ENCODE results near the gene CDK14.
A peak's percentile ranks its signal among the peaks of the same experiment; 100 is the strongest.

CDK14 gene

GRCh38 chr7:91206361-91206960, 610.3 kb downstream of the CDK14 start:
- DNase-seq (ENCODE audit: low spot score): no peak

DNA sequence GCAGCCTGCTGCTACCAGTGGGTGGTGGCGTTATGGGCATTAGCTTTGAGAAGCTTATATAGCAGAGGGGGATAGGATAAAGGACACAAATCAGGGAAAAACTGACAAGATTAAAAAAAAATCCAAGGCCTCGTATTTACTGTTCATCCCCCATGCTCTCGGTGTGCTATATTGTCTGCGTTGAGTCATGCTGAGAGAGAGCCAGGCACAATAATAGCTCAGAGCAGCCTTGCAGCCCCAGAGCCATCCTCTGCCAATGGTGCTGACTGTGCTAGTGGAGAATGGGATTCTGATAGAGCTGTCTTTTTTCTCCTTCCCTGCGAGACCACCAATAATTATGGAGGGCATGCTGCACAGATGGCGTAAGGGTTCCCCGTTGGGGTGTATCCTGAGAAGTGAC, 616.5 kb downstream of the CDK14 start:
- DNase-seq (ENCODE audit: low spot score): no peak

DNA sequence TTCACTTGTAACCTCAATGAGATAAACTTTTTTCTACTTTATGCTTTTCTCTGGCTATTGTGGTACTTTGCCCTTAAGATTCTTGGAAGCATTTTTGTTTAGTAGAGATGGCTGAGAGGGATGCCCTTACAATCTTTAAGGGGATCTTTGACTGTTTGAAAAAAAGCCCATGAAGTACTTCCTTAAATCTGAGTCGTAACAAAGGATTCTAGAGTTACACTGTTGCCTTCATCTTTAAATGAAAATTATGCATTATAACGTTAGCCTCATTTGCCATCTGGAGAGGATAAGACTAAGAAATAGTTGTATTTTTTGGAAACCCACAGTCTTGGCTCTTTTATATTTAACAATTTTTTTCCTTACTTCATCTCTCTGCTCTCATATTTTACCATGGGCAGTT, 630.3 kb downstream of the CDK14 start:
- DNase-seq (ENCODE audit: low spot score): no peak

- peak; percentile 51 for DNase-seq (ENCODE audit: low spot score)
Measured at GRCh38 chr7:91228327-91228726, 632.2 kb downstream of the CDK14 start.

- no peak for DNase-seq (ENCODE audit: low spot score)
Measured at GRCh38 chr7:91228927-91229558, 632.9 kb downstream of the CDK14 start.

- DNase-seq (ENCODE audit: low spot score): no peak
Measured at GRCh38 chr7:91230100-91230499, 634.0 kb downstream of the CDK14 start.

DNA sequence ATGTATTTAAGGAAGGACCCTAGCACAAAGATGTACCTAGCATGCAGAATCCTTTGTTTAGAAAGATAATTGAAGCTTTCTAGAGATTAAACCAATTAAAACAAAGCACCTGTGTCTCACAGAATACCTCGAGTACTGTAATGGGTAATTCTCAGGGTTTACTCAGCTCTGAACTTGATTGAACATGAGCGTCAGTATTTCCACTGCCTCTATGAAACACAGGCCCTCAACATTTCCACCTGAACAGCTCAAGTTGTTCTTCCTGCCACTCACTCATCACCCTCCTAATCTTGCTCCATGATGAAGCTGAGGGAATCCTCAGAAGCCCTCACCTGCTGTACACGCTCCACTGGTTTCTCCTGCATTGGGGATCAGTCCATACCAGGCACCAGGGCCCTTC, 634.4 kb downstream of the CDK14 start:
- no peak for DNase-seq (ENCODE audit: low spot score)

GRCh38 chr7:91233212-91233611, 637.1 kb downstream of the CDK14 start:
- DNase-seq (ENCODE audit: low spot score): no peak

DNA sequence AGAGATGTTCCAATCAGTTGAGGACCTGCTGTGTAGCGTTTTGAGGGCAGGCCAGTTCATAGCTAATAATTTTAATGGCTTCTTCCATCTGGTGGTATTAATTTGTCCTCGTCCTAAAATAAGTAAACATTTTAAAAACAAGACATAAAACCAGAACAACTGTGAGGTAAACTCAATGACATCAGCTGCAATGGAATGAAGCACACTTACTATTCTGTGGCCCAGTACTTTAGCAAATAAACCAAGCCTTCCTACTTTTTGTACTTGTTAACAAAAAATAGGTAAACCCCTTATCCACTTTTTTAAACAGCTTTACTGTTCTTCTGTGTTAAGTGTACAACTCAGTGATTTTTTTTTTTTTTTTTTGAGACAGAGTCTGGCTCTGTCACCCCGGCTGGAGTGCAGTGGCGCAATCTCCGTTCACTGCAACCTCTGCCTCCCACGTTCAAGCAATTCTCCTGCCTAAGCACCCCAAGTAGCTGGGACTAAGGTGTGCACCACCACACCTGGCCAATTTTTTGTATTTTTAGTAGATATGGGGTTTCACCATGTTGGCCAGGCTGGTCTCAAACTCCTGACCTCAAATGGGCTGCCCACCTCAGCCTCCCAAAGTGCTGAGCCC, 639.2 kb downstream of the CDK14 start:
- no peak for DNase-seq (ENCODE audit: low spot score)

GRCh38 chr7:91239171-91239604, 643.1 kb downstream of the CDK14 start:
- peak; percentile 48 for DNase-seq (ENCODE audit: low spot score)

DNA sequence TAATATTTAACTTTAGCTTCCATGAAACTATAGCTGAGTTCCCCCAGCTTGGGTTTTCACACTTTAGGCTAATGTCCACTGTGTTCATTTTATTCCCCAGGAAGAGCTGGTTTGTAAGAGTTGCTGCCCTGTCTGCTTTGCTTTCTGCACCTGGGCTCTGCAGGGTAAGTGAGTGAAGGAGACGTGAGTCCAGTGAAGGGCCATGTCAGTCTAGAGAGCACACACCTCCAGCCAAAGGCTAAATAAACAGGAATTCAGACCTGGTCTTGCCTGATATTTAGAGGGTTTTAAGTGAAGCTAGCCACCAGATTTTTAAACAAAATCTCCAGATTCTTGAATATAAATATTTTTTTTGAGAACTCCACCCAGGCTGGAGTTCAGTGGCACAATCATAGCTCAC, 643.7 kb downstream of the CDK14 start:
- no peak for DNase-seq (ENCODE audit: low spot score)

DNA sequence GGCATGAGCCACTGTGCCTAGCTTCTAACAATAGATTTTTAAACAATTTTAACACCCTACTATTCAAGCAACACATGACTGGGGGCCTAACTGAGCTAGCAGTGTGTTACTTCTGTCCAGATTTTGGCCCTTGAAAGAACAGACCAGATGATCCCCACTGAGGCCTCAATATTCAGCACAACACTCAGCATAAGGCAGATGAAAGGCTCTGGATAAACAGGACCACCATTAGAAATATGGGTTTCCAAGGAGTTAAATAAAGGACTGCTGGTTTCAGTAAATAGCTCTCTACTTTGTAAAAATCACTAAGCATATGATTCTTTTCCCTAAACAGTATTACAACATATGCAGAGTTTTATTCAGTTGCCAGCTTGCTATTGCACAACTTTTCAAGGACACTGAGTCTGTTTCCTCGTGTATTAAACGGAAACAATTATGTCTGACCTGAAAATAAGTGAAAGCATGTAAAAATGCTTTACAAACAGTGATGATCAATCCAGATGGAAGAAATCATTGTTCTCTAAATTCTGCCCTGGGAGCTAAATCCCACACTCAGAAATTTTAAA, 644.3 kb downstream of the CDK14 start:
- no peak for DNase-seq (ENCODE audit: low spot score)

DNA sequence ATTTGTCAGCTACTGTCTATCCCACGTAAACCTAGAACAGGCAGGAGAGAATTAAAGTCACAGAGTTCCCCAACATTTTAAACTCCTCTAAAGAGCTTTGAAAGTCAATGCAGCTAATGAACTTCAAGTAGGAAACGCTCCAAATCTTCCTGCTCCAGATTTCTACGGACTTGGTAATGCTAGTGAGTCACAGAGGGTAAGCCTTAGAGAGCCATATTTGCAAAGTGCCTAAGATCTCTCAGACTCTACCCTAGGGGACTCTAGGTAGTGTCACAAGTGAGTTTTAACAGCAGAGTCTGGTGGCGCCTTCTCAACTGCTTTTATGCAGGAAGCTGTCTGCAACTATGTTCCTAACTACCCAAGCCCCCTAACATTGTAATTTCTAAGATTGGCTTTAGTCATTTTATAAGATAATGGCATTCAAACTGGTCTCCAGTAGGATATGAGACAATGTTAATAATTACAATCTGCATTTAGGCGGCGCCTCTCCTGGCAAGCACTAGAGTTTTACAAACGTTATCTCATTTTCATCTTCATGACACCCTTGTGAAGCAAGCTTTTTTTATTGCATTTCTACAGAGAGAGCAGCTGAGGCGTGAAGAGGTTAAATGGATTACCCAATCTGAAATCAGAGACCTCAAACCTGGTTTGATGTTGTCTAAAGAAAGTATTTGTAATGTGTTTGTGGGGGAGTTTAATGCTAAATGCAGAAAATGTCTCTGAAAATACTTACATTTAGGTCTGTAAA, 646.1 kb downstream of the CDK14 start:
- DNase-seq (ENCODE audit: low spot score): no peak

GRCh38 chr7:91243591-91244301, 647.6 kb downstream of the CDK14 start:
- no peak for DNase-seq (ENCODE audit: low spot score)

- DNase-seq (ENCODE audit: low spot score): no peak
Measured at GRCh38 chr7:91247500-91247899, 651.4 kb downstream of the CDK14 start.

DNA sequence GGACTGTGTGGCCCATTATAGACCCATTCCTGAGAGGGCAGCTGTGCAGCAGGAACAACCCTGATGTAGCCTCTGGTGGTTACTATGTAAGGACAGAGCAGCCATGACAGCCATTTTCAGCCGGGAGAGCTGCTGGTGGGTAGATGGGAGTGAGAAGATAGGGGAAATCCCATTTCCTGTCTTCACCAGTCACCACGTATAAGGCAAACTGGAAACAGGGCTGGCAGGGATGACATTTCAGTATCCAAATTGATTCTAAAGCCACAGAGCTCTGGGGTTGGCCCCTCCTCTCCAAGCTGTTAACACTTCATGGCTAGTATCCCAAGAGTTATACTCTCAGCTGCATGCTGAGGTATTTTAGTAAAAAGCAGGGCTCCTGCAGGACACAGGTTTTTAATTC, 652.9 kb downstream of the CDK14 start:
- DNase-seq (ENCODE audit: low spot score): no peak

- DNase-seq (ENCODE audit: low spot score): no peak
Measured at GRCh38 chr7:91249506-91250233, 653.5 kb downstream of the CDK14 start.

DNA sequence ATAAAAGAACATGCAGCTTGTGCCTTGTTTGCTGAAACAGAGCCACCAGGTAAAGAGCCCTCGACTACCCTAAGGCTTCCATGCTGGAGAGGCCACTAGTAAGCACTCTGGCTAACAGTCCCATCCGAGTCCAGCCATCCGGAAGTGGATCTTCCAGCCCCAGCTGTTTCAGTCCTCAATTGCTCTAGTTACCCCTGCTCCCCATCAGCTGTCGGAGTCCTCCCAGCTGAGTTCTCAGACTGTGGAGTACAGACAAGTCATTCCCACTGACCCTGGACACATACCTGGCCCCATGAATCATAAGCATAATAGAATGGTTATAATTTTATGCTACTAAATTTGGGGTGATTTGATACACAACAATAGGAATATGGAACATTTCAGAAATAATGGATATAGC, 654.6 kb downstream of the CDK14 start:
- DNase-seq (ENCODE audit: low spot score): no peak

DNA sequence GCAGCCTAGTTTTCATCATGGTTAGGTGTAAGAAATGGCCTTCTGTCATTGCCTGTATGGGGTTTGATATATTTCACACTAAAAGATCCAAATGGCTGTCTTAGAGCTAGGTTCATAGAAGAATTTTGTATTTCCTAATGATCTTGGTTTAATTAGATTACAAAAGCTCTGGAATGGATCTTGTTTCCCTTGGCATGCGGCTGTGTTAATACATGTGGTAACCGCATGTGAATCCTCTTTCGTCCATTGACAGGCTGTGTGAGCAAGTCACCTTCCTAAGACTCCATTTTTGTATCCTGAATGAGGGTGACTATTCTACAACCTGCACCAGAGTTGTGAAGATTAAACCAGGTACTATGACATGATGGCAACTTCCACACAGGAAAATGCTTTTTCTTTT, 655.8 kb downstream of the CDK14 start:
- DNase-seq (ENCODE audit: low spot score): no peak

All from kidney capillary endothelial cell (primary cell).